ENCODE measurements around the gene MT2A.

Gene MT2A

GRCh38 chr16:56632156-56632847 is 23.9 kb downstream of the MT2A start, which contains the start of gene MT1M:
Gene MT1M (plus strand): TSS chr16:56632659. CDS start chr16:56632732, 73 bp downstream.
- H3K9me3 ChIP-seq (ENCODE audit: control insufficient read depth, low read length), result no peaks in the 10 kb centered on the region
- peak within 1 kb of the TSS; percentile 25 for H3K27ac ChIP-seq

DNA sequence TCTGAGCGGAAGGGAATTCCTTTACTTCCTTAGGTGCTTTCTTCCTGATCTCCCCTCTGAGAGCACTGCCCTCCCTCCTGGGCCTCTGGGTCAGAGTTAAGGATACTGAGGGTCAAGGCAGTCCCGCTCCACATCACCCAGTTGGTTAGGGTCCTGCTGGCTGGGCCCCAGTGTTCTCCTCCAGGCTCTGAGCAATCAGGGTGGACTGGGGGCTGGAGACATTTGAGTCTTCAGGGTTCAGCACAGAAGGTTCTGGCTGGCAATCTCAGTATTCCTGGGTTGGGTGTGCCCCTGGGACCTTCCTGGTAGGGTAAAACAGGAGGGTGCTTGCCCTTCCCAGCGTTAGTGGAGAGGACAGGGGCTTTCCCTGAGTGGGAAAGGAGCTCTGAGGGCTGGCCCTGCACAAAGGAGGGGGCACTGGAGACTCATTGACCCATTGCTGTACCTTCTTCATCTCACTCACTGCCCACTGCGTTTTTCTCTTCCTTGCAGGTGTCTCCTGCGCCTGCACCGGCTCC is 24.5 kb downstream of the MT2A start:
- H3K27me3 ChIP-seq (ENCODE audit: control insufficient read depth, insufficient read depth, low read length), result no peaks in the 10 kb centered on the region
- H3K9me3 ChIP-seq (ENCODE audit: control insufficient read depth, low read length), result no peaks in the 10 kb centered on the region
- H3K4me3 ChIP-seq (ENCODE audit: low read depth, low read length), result peak overlapping the region; percentile 47
- H3K79me2 ChIP-seq, result no peaks in the 10 kb centered on the region
- H3K36me3 ChIP-seq (ENCODE audit: control insufficient read depth, insufficient read depth, low read length), result no peaks in the 10 kb centered on the region
- no peaks in the 10 kb centered on the region for H3K4me1 ChIP-seq
- no peak overlapping the region for H3K9ac ChIP-seq
- TF ChIP-seq, protein P1, sequence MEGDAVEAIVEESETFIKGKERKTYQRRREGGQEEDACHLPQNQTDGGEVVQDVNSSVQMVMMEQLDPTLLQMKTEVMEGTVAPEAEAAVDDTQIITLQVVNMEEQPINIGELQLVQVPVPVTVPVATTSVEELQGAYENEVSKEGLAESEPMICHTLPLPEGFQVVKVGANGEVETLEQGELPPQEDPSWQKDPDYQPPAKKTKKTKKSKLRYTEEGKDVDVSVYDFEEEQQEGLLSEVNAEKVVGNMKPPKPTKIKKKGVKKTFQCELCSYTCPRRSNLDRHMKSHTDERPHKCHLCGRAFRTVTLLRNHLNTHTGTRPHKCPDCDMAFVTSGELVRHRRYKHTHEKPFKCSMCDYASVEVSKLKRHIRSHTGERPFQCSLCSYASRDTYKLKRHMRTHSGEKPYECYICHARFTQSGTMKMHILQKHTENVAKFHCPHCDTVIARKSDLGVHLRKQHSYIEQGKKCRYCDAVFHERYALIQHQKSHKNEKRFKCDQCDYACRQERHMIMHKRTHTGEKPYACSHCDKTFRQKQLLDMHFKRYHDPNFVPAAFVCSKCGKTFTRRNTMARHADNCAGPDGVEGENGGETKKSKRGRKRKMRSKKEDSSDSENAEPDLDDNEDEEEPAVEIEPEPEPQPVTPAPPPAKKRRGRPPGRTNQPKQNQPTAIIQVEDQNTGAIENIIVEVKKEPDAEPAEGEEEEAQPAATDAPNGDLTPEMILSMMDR (IDR thresholded peaks at IDR 0.05), result no peak
- peak overlapping the region; percentile 79 for H3K4me2 ChIP-seq (ENCODE audit: low read length)
- no peak overlapping the region for H3K27ac ChIP-seq
- H2AFZ ChIP-seq, result peak overlapping the region; percentile 21

More at GRCh38 chr16:56632156-56632847, 23.9 kb downstream of the MT2A start, which contains the start of gene MT1M:
- Histone ChIP-seq H3K4me2 (ENCODE audit: low read length) (peak within 1 kb of the TSS; percentile 79), H3K9ac (no peak within 1 kb of the TSS), H2AFZ (peak within 1 kb of the TSS; percentile 21), H3K4me1 (no peaks in the 10 kb centered on the region), H3K79me2 (no peaks in the 10 kb centered on the region), H3K4me3 (ENCODE audit: low read depth, low read length) (peak within 1 kb of the TSS; percentile 47), H3K36me3 (ENCODE audit: control insufficient read depth, insufficient read depth, low read length) (no peaks in the 10 kb centered on the region), H3K27me3 (ENCODE audit: control insufficient read depth, insufficient read depth, low read length) (no peaks in the 10 kb centered on the region)
- TF ChIP-seq, protein P1 (IDR thresholded peaks at IDR 0.05), result no peak

- Histone ChIP-seq H2AFZ (no peak overlapping the region), H3K9ac (no peak overlapping the region), H3K4me2 (ENCODE audit: low read length) (no peak overlapping the region), H3K4me3 (ENCODE audit: low read depth, low read length) (no peak overlapping the region), H3K27me3 (ENCODE audit: control insufficient read depth, insufficient read depth, low read length) (no peaks in the 10 kb centered on the region), H3K9me3 (ENCODE audit: control insufficient read depth, low read length) (no peaks in the 10 kb centered on the region), H3K27ac (no peak overlapping the region), H3K4me1 (no peaks in the 10 kb centered on the region), H3K36me3 (ENCODE audit: control insufficient read depth, insufficient read depth, low read length) (no peaks in the 10 kb centered on the region), H3K79me2 (no peaks in the 10 kb centered on the region)
- TF ChIP-seq, protein P1 (IDR thresholded peaks at IDR 0.05), result no peak
Observed at GRCh38 chr16:56633535-56633934, 25.2 kb downstream of the MT2A start.

- H3K9me3 ChIP-seq (ENCODE audit: control insufficient read depth, low read length), result no peaks in the 10 kb centered on the region
- no peaks in the 10 kb centered on the region for H3K36me3 ChIP-seq (ENCODE audit: control insufficient read depth, insufficient read depth, low read length)
- no peak overlapping the region for H3K4me3 ChIP-seq (ENCODE audit: low read depth, low read length)
- H3K79me2 ChIP-seq, result no peaks in the 10 kb centered on the region
- peak overlapping the region; percentile 44 for H3K4me2 ChIP-seq (ENCODE audit: low read length)
- H3K27me3 ChIP-seq (ENCODE audit: control insufficient read depth, insufficient read depth, low read length), result no peaks in the 10 kb centered on the region
- H2AFZ ChIP-seq, result peak overlapping the region; percentile 20
- H3K27ac ChIP-seq, result no peak overlapping the region
- TF ChIP-seq, protein P1 (IDR thresholded peaks at IDR 0.05), result no peak
- no peak overlapping the region for H3K9ac ChIP-seq
- H3K4me1 ChIP-seq, result no peaks in the 10 kb centered on the region
Observed at GRCh38 chr16:56634715-56635440, 26.5 kb downstream of the MT2A start.

Measured in parathyroid adenoma (tissue), 2 donors.